PC-3 (cell line): ENCODE measurements around the gene SDK2. TPM values are rescaled to one million over a fixed set of nuclear protein-coding genes. Genes with fewer than 3 reads are reported as not detected.

ENCODE experiments used
- ATAC-seq: fragments of 200-7000 bp; cut with Tn5 transposase; 2 replicates; pipeline ENCODE4 v1.9.1; 2020; ENCODE audit warnings: mild to moderate bottlenecking, moderate library complexity
- BruUV-seq: library from RNA; stranded (reverse); fragments of 400-500 nt; replicated peaks from 2 replicates; lab custom pipeline; 2021; lab: Mats Ljungman, UMichigan
- CTCF ChIA-PET: fragments of 300-600 bp; sonication (Branson Sonifier 250); formaldehyde crosslinking; loops from one replicate; lab custom pipeline; 2022; ENCODE audit warnings: antibody characterized with exemption; lab: Charles Lee
- POLR2A ChIA-PET: fragments of 300-600 bp; sonication (Branson Sonifier 250); formaldehyde crosslinking; loops from one replicate; lab custom pipeline; 2022; ENCODE audit warnings: antibody characterized with exemption; ENCODE audit not compliant: unreplicated experiment; lab: Charles Lee
- DNase-seq: peaks from one replicate; pipeline ENCODE4 v3.0.0-alpha.2; 2015
- H2AFZ ChIP-seq: fragments of 300-600 bp; sonication (generic); 2 replicates; pipeline ENCODE4 v1.6.0; 2016; ENCODE audit warnings: antibody characterized with exemption, low read length
- H3F3A ChIP-seq: fragments of 300-600 bp; sonication (generic); one replicate; pipeline ENCODE4 v1.6.0; 2017; ENCODE audit warnings: antibody characterized with exemption, low read length, control low read depth, mild to moderate bottlenecking; ENCODE audit not compliant: unreplicated experiment
- H3K27ac ChIP-seq: fragments of 300-600 bp; sonication (generic); 2 replicates; pipeline ENCODE4 v1.5.1; 2016; ENCODE audit warnings: mild to moderate bottlenecking, low read length
- H3K27me3 ChIP-seq: fragments of 300-600 bp; sonication (generic); 2 replicates; pipeline ENCODE4 v1.6.1; 2016; ENCODE audit warnings: low read length, mixed read lengths
- H3K36me3 ChIP-seq: fragments of 300-600 bp; sonication (generic); 2 replicates; pipeline ENCODE4 v1.6.1; 2016; ENCODE audit warnings: low read depth, mixed run types, low read length, mixed read lengths
- H3K4me1 ChIP-seq: fragments of 300-600 bp; sonication (generic); 2 replicates; pipeline ENCODE4 v1.5.1; 2016; ENCODE audit warnings: low read length; ENCODE audit not compliant: insufficient read depth
- H3K4me2 ChIP-seq: fragments of 300-600 bp; sonication (generic); 2 replicates; pipeline ENCODE4 v1.6.0; 2016; ENCODE audit warnings: low read length
- H3K4me3 ChIP-seq: fragments of 300-600 bp; sonication (generic); 2 replicates; pipeline ENCODE4 v1.5.1; 2016; ENCODE audit warnings: mild to moderate bottlenecking, low read length, mixed read lengths
- H3K79me2 ChIP-seq: fragments of 300-600 bp; sonication (generic); 2 replicates; pipeline ENCODE4 v1.6.1; 2017; ENCODE audit warnings: low read length, mixed read lengths
- H3K9ac ChIP-seq: fragments of 300-600 bp; sonication (generic); 2 replicates; pipeline ENCODE4 v1.6.0; 2016; ENCODE audit warnings: mild to moderate bottlenecking, low read length
- H3K9me2 ChIP-seq: fragments of 300-600 bp; sonication (generic); replicated peaks from 2 replicates; pipeline ENCODE4 v1.6.1; 2016; ENCODE audit warnings: mixed run types, low read length, mixed read lengths
- H3K9me3 ChIP-seq: fragments of 300-600 bp; sonication (generic); 2 replicates; pipeline ENCODE4 v1.6.1; 2016; ENCODE audit warnings: low read length, mixed read lengths
- H4K20me1 ChIP-seq: fragments of 300-600 bp; sonication (generic); 2 replicates; pipeline ENCODE4 v1.6.1; 2016; ENCODE audit warnings: low read length, mixed read lengths
- EZH2 ChIP-seq: fragments of 300-600 bp; sonication (generic); IDR thresholded peaks from one replicate; pipeline ENCODE4 v1.6.1; 2017; ENCODE audit warnings: antibody characterized with exemption, mild to moderate bottlenecking, low read length; ENCODE audit not compliant: unreplicated experiment
- EZH2phosphoT487 ChIP-seq: fragments of 300-600 bp; sonication (generic); IDR thresholded peaks from 2 replicates; pipeline ENCODE4 v1.6.1; 2018; ENCODE audit warnings: mild to moderate bottlenecking, antibody characterized with exemption, low read length, borderline replicate concordance
- intact Hi-C: fragments of 100-400 bp; cut with micrococcal nuclease; formaldehyde crosslinking; loops from 2 replicates; pipeline ENCODE4 v1.9.0; 2023
- total RNA-seq: library from RNA; depleted of rRNA; stranded (reverse); fragments of >200 nt; gene quantifications from 2 replicates; pipeline ENCODE4 v1.2.3, GENCODE V29; 2014
- TF ChIP-seq, protein P1 (sequence below): fragments of 300-600 bp; sonication (generic); conservative IDR thresholded peaks from 2 replicates; pipeline ENCODE4 v1.5.1; 2017; ENCODE audit warnings: antibody characterized with exemption, low read depth, mild to moderate bottlenecking, low read length

The SDK2 gene
- total RNA-seq, 1 experiment from 2014 or later = 0.07 TPM

DNA sequence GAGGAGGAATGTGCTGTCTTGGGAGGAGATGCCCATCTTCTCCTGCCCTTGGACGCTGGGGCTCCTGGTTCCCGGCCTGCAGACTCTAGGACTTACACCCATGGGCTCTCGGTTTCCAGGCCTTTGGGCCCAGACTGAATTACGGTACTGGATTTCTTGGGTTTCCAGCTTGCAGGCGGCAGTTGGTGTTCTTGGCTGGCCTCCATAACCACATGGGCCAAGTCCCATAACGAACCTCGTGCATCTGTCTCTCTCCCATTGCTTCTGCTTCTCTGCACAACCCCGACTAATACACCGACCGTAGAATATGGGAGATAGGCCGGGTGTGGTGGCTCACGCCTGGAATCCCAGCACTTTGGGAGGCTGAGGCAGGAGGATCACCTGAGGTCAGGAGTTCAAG, 162.6 kb downstream of the SDK2 start:
- Histone ChIP-seq H3K27ac (no peak overlapping the region), H3K27me3 (peaks cover 58% of the 10 kb centered on the region), H3F3A (no peaks in the 10 kb centered on the region), H4K20me1 (no peaks in the 10 kb centered on the region), H3K9me2 (no peaks in the 10 kb centered on the region), H3K4me2 (no peak overlapping the region), H2AFZ (no peak overlapping the region), H3K36me3 (no peaks in the 10 kb centered on the region), H3K79me2 (no peaks in the 10 kb centered on the region), H3K9me3 (0 out of 2 replicates have a peak, but pooled peaks cover 9% of the 10 kb centered on the region), H3K4me1 (no peaks in the 10 kb centered on the region), H3K9ac (no peak overlapping the region), H3K4me3 (no peak overlapping the region)
- DNase-seq = no peak
- POLR2A ChIA-PET = no interaction called here
- BruUV-seq = no TSS peak
- TF ChIP-seq EZH2phosphoT487 = no peak
- TF ChIP-seq EZH2 = no peak
- TF ChIP-seq, protein P1, sequence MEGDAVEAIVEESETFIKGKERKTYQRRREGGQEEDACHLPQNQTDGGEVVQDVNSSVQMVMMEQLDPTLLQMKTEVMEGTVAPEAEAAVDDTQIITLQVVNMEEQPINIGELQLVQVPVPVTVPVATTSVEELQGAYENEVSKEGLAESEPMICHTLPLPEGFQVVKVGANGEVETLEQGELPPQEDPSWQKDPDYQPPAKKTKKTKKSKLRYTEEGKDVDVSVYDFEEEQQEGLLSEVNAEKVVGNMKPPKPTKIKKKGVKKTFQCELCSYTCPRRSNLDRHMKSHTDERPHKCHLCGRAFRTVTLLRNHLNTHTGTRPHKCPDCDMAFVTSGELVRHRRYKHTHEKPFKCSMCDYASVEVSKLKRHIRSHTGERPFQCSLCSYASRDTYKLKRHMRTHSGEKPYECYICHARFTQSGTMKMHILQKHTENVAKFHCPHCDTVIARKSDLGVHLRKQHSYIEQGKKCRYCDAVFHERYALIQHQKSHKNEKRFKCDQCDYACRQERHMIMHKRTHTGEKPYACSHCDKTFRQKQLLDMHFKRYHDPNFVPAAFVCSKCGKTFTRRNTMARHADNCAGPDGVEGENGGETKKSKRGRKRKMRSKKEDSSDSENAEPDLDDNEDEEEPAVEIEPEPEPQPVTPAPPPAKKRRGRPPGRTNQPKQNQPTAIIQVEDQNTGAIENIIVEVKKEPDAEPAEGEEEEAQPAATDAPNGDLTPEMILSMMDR = no peak
- ATAC-seq = no peak
- intact Hi-C loops = no loop called here
- CTCF ChIA-PET = no interaction called here

DNA sequence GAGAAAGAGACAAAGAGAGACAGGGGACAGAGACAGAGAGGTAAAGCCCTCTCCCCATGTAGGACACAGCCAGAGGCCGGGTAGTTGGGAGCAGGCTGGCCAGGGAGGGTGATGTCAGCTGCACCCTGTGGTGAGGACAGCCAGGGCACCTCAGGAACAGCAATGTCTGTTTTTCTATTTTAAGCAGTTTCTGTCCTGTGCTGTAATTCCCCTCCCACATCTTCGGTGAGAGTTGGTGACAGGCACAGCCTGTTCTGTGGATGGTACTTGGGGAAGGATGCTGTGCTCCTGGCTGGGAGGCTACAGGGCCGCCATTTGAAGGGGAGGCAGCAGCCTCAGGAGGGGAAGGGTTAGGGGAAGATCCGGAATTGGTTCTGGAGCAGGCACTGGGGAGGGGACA, 163.5 kb downstream of the SDK2 start:
- H3K79me2 ChIP-seq = no peaks in the 10 kb centered on the region
- H3K4me3 ChIP-seq = no peak overlapping the region
- no peaks in the 10 kb centered on the region for H4K20me1 ChIP-seq
- H3F3A ChIP-seq = no peaks in the 10 kb centered on the region
- ChIA-PET POLR2A (no interaction called here), CTCF (no interaction called here)
- H3K9me3 ChIP-seq = 0 out of 2 replicates have a peak, but pooled peaks cover 9% of the 10 kb centered on the region
- ATAC-seq = no peak
- DNase-seq = no peak
- TF ChIP-seq EZH2 (no peak), EZH2phosphoT487 (no peak)
- TF ChIP-seq, protein P1 = no peak
- no peak overlapping the region for H2AFZ ChIP-seq
- no peak overlapping the region for H3K4me2 ChIP-seq
- no peaks in the 10 kb centered on the region for H3K36me3 ChIP-seq
- H3K9me2 ChIP-seq = no peaks in the 10 kb centered on the region
- BruUV-seq = no TSS peak
- no peak overlapping the region for H3K27ac ChIP-seq
- intact Hi-C loops = no loop called here
- H3K27me3 ChIP-seq = peaks cover 67% of the 10 kb centered on the region
- no peak overlapping the region for H3K9ac ChIP-seq
- H3K4me1 ChIP-seq = no peaks in the 10 kb centered on the region

DNA sequence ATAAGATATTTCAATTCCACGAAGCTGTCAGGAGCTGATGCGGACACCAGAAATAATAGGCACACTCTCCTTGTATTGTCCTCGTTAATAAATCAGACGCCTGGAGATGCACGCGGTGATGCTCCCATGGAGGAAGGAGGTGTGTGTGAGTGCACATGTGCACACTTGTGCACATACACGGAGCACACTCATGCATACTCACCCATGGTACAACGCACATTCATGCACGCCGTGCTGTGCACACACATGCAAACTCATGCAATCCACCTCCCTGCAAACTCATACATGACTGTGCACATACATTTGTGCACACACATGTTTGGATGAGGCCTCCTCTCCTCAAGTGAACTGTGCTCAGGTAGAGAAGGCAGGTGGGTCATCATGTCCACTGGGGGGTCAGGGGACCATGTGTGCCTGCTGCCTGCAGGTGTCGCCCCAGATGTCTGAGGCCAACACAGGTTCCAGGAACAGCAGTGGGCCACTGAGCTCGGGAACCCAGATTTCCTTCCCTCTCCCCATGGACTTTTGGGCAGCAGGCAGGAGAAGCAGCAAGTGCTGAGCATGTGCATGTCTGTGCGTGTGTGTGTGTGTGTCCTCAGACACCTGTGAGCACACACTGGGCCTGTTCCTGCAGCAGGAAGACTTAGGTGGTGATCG, 165.3 kb downstream of the SDK2 start:
- Histone ChIP-seq H3K9me2 (no peaks in the 10 kb centered on the region), H3K4me3 (no peak overlapping the region), H3K9ac (no peak overlapping the region), H3F3A (no peaks in the 10 kb centered on the region), H2AFZ (no peak overlapping the region), H4K20me1 (no peaks in the 10 kb centered on the region), H3K27ac (no peak overlapping the region), H3K9me3 (no peaks in the 10 kb centered on the region), H3K79me2 (no peaks in the 10 kb centered on the region), H3K4me2 (no peak overlapping the region), H3K36me3 (no peaks in the 10 kb centered on the region), H3K4me1 (peaks cover 6% of the 10 kb centered on the region; the same call in 1 of the 2 replicates), H3K27me3 (peaks cover 73% of the 10 kb centered on the region)
- ChIA-PET POLR2A (no interaction called here), CTCF (interaction anchor here (0.6 kb wide), 1 partner anchor 70 kb away, joined by 3 read pairs; no protein-coding TSS in a partner anchor)
- DNase-seq = peak; percentile 9
- no peak for ATAC-seq
- BruUV-seq = no TSS peak
- TF ChIP-seq, protein P1 = peak; percentile 56
- TF ChIP-seq EZH2 = no peak
- intact Hi-C loops = no loop called here
